ENCODE results near the gene WDR47.
"Not testable (repeated sequence)": the region's sequence is repeated elsewhere in the genome, so short reads cannot be mapped to it uniquely, and the experiment has no call there.

Gene WDR47

GRCh38 chr1:109041621-109042468 lies at the start of gene WDR47:
TSS of gene WDR47 (minus strand) at chr1:109042102. CDS start at chr1:109023512, 18,590 bp downstream.
- peak; percentile 97 for DNase-seq

DNA sequence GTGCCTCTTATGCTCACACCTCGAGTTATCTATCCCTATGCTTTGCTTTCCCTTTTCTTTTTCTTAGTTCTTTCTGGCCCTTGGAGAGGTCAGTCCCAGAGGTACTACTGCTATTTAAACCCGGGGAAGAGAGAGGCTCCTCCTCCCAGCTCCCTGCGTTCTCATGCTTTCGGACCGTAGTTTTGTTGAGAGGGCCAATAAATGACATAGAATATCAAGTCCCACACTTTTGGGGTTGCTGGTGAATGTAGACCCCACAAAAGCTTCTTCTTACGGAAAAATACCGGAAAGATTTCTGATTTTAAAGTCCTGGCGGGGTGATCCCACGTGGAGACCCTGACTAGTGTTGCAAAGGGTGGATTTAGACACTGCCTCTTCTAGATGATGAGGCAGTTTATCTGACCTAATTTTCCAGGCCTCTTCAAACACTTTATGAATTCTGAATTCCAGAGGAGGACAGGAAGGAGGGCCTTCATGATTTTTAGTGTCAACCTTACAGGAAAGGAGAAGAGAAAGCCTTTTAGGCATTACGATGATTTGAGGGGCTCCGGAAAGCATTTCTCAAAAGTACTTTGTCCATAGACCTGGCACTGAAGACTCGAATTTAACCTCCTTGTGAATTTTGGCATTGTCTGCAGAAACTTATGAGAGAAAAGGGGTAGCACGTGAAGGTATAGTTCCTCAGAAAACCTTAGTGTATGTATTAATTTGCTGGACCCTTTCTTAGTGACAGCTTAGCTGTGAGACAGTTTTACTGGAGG lies 49.4 kb upstream of the WDR47 start:
- DNase-seq, result no peak

GRCh38 chr1:109090196-109091077 lies 48.5 kb upstream of the WDR47 start, which contains the start of gene TMEM167B:
TSS of gene TMEM167B (plus strand) at chr1:109090764. CDS start at chr1:109090873, 109 bp downstream.
- DNase-seq, result peak; percentile 91

DNA sequence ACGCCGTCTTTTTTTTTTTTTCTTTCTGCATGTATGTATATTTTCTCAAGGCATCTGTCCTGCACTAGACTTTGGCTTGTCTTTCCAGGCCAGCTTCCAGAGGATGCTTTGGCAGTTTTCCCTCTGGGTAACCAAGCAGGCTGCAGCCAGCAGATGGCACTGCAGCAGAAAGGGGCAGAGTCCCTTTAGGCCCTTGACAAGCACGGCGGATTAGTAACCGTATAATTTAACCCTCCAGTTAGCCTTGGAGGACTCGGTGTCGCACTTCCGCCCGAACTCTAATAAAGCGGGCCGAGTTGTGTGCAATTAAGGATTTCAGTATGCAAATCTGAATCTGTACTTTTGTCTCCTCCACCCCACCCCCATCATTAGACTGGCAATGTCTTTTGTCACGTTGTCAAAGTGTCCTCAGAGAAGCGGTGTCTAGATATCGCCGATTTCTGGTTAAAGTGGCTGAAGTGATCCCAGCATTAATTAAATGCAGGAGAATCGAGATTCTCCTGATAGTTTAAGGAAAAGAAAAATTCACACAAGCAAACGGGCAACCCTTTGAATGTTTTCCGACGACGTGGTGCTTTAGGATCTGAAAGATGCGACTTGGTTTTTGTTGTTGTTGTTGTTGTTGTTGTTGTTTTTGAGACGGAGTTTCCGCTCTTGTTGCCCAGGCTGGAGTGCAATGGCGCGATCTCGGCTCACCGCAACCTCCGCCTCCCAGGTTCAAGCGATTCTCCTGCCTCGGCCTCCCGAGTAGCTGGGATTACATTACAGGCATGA lies 47.5 kb upstream of the WDR47 start:
- peak; percentile 41 for DNase-seq

DNA sequence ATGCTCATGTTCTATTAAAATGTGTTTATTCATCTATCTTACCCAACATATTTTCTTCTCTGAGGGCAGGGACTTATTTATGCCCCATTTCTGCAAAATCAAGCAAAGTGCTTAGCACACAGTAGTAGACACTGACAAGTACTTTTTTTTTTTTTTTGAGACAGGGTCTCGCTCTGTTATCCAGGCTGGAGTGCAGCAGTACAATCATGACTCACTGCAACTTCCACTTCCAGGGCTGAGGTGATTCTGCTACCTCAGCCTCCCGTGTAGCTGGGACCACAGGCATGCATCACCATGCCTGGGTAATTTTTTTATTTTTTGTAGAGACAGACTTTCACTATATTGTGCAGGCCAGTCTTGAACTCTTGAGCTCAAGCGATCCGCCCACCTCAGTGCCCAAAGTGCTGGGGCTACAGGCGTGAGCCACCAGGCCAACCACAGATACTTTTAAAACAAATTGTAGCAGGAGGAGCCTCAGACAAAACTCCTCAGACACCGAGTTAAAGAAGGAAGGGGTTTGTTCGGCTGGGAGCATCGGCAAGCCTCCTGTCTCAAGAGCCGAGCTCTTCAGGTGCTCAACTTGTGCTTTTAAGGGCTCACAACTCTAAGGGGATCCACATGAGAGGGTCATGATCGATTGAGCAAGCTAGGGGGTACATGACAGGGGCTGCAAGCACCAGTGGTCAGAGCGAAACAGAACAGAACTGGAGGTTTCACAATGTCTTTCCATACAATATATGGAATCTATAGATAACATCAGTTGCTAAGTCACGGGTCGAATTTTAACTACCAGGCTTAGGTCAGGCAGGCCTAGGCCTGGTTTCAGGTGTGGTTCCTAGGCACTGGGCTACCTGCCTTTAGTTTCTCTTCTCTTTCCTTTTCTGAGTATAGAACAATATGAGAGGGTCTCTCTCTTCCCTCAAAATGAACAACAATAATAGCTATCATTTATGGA lies 42.9 kb upstream of the WDR47 start:
- no peak for DNase-seq

DNA sequence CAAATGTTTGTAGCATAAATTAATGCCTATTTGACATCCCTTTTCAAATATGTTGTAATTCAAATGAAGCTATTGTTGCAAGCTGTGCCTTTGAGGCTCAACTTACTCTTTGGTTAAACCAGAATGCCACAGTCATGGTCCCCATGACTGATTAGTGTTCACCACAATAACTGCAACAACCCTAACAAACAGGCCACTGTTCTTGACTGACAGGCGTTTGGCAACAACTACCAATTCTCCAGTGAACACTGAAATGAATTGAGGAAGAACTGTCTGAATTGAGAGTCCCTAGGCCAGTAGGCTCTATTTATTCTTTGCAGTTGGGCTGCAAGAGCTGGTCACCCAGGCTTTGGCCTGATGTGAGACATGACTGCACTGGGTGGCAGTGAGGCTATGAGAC lies 42.0 kb upstream of the WDR47 start:
- no peak for DNase-seq

DNA sequence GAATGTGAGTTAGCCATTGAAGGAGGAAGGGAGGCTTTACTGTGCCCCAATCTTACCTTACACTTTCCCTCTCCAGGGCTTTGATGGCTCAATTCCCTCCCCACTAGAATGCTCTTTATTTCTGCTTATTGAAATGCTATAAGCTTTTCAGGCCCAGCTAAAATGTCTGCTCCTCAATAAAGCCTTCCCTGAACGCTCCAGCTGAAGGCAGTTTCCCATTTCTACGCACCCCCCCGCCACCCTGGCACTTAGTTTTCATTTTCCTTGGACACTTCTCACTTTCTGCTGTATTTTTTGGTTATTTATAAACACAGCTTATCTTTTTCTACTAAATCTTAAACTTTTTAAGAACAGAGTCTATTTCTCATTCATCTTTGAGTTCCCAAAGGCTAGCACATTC lies 41.6 kb upstream of the WDR47 start:
- DNase-seq, result no peak

GRCh38 chr1:109080441-109081082 lies 38.7 kb upstream of the WDR47 start:
- DNase-seq, result no peak

GRCh38 chr1:109079240-109079622 lies 37.3 kb upstream of the WDR47 start:
- DNase-seq, result no peak

GRCh38 chr1:109078317-109078716 lies 36.4 kb upstream of the WDR47 start:
- no peak for DNase-seq

GRCh38 chr1:109075531-109076490 lies 33.9 kb upstream of the WDR47 start, which contains the start of gene TAF13:
TSS of gene TAF13 (minus strand) at chr1:109076003. CDS start at chr1:109075947, 56 bp downstream.
- DNase-seq, result peak; percentile 86

DNA sequence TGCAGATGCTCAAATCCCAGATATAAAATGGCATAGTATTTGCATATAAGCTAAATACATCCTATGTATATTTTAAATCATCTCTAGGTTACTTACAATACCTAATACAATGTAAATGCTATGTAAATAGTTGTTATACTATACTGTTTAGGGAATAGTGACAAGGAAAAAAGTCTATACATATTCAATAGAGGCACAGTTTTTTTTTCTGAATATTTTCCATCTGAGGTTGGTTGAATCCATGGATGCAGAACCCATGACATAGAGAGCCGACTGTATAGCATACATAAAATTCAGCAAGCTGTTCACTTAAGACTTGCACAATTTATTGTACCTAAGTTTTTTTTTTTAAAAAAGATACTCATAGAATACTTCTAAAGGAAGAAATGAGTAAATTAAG lies 27.4 kb upstream of the WDR47 start:
- no peak for DNase-seq

GRCh38 chr1:109067883-109068282 lies 26.0 kb upstream of the WDR47 start:
- no peak for DNase-seq

- no peak for DNase-seq
Observed at GRCh38 chr1:109065137-109065536, 23.2 kb upstream of the WDR47 start.

DNA sequence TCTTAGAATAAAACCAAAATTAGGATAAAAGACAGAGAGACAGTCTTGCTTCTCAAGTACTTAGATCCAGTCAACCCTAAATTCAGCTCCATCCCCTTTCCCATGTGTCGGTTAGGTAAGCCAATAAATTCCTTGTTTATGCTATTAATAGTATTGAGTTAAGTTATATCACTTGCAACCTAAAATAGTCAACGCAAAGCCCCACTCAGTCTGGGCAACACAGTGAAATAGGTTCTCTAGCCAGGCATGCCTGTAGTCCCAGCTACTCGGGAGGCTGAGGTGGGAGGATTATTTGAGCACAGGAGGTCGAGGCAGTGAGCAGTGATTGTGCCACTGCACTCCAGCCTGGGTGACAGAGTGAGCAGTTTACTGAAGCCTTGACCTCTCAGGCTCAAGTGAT lies 19.3 kb upstream of the WDR47 start:
- no peak for DNase-seq

- DNase-seq, result no peak
Observed at GRCh38 chr1:109060707-109061106, 18.8 kb upstream of the WDR47 start.

DNA sequence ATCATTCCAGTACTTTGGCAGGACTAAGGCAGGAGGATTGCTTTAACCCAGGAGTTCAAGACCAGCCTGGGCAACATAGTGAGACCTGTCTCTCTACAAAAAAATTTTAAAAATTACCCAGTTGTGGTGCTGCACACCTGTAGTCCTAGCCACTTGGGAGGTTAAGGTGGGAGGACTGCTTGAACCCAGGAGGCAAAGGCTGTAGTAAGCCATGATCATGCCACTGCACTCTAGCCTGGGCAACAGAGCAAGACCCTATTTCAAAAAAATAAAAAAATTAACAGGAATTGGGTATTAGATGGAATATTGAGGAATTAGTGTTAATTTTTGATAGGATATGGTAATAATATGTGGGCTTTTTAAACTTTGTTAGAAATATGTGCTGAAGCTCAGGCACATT lies 17.1 kb upstream of the WDR47 start:
- no peak for DNase-seq

- DNase-seq, result no peak
Observed at GRCh38 chr1:109056064-109056463, 14.2 kb upstream of the WDR47 start.

GRCh38 chr1:109052145-109052544 lies 10.2 kb upstream of the WDR47 start:
- not testable (repeated sequence) for DNase-seq

Data from CD4-positive, alpha-beta T cell treated with Interleukin-4 for 4 hours (primary cell).